ENCODE results near the gene ANXA6. TPM values are rescaled to one million over a fixed set of nuclear protein-coding genes. Genes with fewer than 3 reads are reported as not detected.

ANXA6 gene
- total and polyA plus RNA-seq, 2 experiments from 2014 or later, result 122 to 152 TPM

DNA sequence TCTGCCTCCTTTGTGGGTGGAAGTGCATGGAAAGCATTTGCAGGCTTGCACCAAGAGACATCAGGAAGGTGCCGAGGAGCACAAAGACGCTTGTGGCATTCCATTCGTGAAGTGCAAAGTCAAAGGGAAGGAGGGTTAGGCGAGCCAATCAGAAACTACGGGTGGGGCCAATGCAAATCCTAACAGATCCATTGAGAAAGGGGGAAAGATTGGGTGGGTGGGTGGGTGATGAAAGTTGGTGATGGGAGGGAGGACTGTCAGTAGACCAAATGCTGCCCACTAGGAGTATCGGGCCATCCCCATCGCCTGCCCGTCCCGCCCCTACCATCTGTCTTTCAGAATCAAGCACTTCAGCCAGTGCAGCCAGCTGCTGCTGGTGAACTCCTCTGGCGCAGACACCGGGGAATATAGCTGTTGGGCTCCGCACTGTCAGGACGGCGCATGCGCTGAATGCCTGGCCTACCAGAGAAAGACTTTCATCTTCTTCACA, 17.1 kb upstream of the ANXA6 start:
- H3K27ac ChIP-seq, result no peak overlapping the region
- no peaks in the 10 kb centered on the region for H3K4me1 ChIP-seq (ENCODE audit: insufficient read depth)
- H3K36me3 ChIP-seq (replicated peaks; ENCODE audit: insufficient read depth, low read depth), result no peaks in the 10 kb centered on the region
- H3K79me2 ChIP-seq, result no peaks in the 10 kb centered on the region
- DNase-seq (ENCODE audit: low spot score), result no peak
- H4K20me1 ChIP-seq (ENCODE audit: insufficient read depth, poor library complexity, severe bottlenecking), result no peaks in the 10 kb centered on the region
- no peaks in the 10 kb centered on the region for H3K27me3 ChIP-seq
- 88% methylated on average over 11 of the region's 15 CpGs for WGBS (ENCODE audit: low lambda C conversion rate, missing lambda C conversion rate)
- H3K4me3 ChIP-seq, result no peak overlapping the region
- no peaks in the 10 kb centered on the region for H3K9me2 ChIP-seq (replicated peaks; ENCODE audit: insufficient read depth)
- no peak overlapping the region for H2AFZ ChIP-seq
- TF ChIP-seq EZH2 (IDR thresholded peaks at IDR 0.05; ENCODE audit: borderline replicate concordance) (no peak), EZH2phosphoT487 (IDR thresholded peaks at IDR 0.05; ENCODE audit: low read depth, severe bottlenecking, unreplicated experiment) (no peak)
- TF ChIP-seq, protein P1, sequence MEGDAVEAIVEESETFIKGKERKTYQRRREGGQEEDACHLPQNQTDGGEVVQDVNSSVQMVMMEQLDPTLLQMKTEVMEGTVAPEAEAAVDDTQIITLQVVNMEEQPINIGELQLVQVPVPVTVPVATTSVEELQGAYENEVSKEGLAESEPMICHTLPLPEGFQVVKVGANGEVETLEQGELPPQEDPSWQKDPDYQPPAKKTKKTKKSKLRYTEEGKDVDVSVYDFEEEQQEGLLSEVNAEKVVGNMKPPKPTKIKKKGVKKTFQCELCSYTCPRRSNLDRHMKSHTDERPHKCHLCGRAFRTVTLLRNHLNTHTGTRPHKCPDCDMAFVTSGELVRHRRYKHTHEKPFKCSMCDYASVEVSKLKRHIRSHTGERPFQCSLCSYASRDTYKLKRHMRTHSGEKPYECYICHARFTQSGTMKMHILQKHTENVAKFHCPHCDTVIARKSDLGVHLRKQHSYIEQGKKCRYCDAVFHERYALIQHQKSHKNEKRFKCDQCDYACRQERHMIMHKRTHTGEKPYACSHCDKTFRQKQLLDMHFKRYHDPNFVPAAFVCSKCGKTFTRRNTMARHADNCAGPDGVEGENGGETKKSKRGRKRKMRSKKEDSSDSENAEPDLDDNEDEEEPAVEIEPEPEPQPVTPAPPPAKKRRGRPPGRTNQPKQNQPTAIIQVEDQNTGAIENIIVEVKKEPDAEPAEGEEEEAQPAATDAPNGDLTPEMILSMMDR (IDR thresholded peaks at IDR 0.05; ENCODE audit: poor library complexity), result no peak
- H3K9me3 ChIP-seq (ENCODE audit: low read depth), result no peaks in the 10 kb centered on the region
- H3K4me2 ChIP-seq, result no peak overlapping the region

DNA sequence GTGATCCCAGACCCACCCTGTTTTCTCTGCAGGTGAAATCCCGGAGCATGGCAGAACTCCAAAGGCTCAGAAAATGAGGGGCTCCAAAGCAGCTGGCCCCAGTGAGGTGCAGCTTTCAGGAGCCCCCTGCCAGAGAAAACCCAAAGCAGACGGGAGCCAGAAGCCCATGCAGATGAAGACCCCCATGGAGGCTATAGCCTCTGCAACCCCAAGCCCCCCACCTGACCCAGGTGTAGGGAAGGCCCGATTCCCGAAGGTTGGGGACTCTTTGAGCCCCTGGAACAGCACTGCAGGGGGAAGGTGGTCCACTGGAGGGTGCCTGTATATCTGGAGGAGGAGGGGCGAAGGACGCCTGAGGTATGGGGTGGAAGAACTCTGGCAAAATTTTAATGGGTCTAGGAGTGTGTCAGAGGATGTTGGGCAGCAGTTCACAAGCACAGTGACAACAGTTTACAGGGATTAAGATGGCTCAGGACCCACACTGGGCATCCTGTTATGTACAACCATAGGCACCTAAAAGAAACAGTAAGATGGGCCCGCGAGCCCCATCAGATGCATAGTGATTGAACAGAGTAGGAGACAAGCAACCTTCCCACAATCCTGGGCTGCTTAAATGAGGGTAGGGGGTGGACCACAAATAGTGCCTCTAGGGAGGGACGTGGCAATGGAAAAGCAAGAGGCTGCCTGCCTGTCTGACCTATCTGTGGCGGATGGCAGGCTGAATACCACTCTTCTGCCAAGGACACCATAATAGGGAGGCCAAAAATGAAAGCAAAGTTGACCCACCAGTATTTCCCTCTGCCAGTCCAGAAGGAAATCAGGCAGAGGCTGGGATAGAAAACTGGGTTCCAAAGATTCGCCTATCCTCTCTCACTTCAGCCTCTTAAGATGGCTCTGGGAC, 16.4 kb upstream of the ANXA6 start:
- DNase-seq (ENCODE audit: low spot score), result no peak
- Histone ChIP-seq H3K4me3 (no peak overlapping the region), H4K20me1 (ENCODE audit: insufficient read depth, poor library complexity, severe bottlenecking) (no peaks in the 10 kb centered on the region), H3K4me1 (ENCODE audit: insufficient read depth) (no peaks in the 10 kb centered on the region), H3K9me3 (ENCODE audit: low read depth) (no peaks in the 10 kb centered on the region), H2AFZ (no peak overlapping the region), H3K4me2 (no peak overlapping the region), H3K79me2 (no peaks in the 10 kb centered on the region), H3K9me2 (replicated peaks; ENCODE audit: insufficient read depth) (no peaks in the 10 kb centered on the region), H3K27ac (no peak overlapping the region), H3K27me3 (no peaks in the 10 kb centered on the region), H3K36me3 (replicated peaks; ENCODE audit: insufficient read depth, low read depth) (no peaks in the 10 kb centered on the region)
- WGBS (ENCODE audit: low lambda C conversion rate, missing lambda C conversion rate), result 89% methylated on average over 11 of the region's 11 CpGs
- TF ChIP-seq, protein P1 (IDR thresholded peaks at IDR 0.05; ENCODE audit: poor library complexity), result no peak
- TF ChIP-seq EZH2 (IDR thresholded peaks at IDR 0.05; ENCODE audit: borderline replicate concordance) (no peak), EZH2phosphoT487 (IDR thresholded peaks at IDR 0.05; ENCODE audit: low read depth, severe bottlenecking, unreplicated experiment) (no peak)

DNA sequence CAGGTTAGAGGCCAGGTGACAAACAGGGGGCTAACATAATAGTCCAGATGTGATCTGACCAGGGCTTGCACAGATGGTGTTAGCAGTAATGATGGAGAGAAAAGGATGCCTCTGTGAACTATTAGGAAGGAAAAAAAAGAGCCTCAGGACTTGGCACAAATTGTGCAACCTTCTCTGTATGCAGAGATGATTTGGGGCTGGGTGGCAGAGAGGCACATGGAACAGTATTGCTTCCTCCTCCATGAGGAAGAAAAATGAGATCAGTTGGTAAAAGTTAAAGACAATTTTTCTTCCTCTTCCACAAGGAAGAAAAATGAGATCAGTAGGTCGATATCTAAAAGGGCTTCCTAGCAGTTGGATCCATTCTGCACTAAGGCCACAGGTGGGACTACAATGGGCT, 13.9 kb upstream of the ANXA6 start:
- Histone ChIP-seq H2AFZ (no peak overlapping the region), H3K9me3 (ENCODE audit: low read depth) (no peaks in the 10 kb centered on the region), H3K27me3 (no peaks in the 10 kb centered on the region), H3K36me3 (replicated peaks; ENCODE audit: insufficient read depth, low read depth) (no peaks in the 10 kb centered on the region), H3K4me1 (ENCODE audit: insufficient read depth) (no peaks in the 10 kb centered on the region), H3K27ac (no peak overlapping the region), H3K79me2 (no peaks in the 10 kb centered on the region), H3K4me3 (no peak overlapping the region), H3K9me2 (replicated peaks; ENCODE audit: insufficient read depth) (no peaks in the 10 kb centered on the region), H3K4me2 (no peak overlapping the region), H4K20me1 (ENCODE audit: insufficient read depth, poor library complexity, severe bottlenecking) (no peaks in the 10 kb centered on the region)
- 84% methylated on average over 1 of the region's 1 CpG for WGBS (ENCODE audit: low lambda C conversion rate, missing lambda C conversion rate)
- TF ChIP-seq EZH2phosphoT487 (IDR thresholded peaks at IDR 0.05; ENCODE audit: low read depth, severe bottlenecking, unreplicated experiment) (no peak), EZH2 (IDR thresholded peaks at IDR 0.05; ENCODE audit: borderline replicate concordance) (no peak)
- TF ChIP-seq, protein P1 (IDR thresholded peaks at IDR 0.05; ENCODE audit: poor library complexity), result no peak
- no peak for DNase-seq (ENCODE audit: low spot score)
